ENCODE measurements around the gene MN1.

Gene MN1

DNA sequence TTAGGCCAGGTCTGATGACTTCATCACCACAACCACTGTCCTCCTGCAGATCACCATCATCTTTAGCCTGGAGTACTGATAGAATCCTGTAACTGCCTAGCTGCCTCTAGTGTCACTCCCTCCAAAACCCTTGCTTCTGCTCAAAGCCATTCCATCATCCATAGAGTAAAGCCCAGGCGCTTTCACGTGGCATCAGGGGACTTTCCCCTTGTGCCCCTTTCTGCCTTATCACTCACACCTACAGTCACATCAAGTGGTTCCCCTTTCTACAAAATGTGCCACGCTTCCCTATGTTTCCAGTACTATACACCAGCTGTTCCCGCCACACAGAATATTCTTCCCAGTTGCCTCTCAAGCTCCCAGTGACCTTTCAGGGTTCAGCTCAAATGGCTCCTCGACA lies 75.9 kb downstream of the MN1 start:
- H3K4me1 ChIP-seq (ENCODE audit: control insufficient read depth, low read length): peaks cover 13% of the 10 kb centered on the region
- H3K36me3 ChIP-seq (ENCODE audit: control insufficient read depth, low read length): no peaks in the 10 kb centered on the region
- no peaks in the 10 kb centered on the region for H3K79me2 ChIP-seq (ENCODE audit: control insufficient read depth, low read length)
- H3K9me2 ChIP-seq (replicated peaks; ENCODE audit: control insufficient read depth, low read length): no peaks in the 10 kb centered on the region
- no peaks in the 10 kb centered on the region for H3K27me3 ChIP-seq (ENCODE audit: control insufficient read depth, low read length)
- no peaks in the 10 kb centered on the region for H3F3A ChIP-seq (ENCODE audit: control insufficient read depth, insufficient read depth)
- TF ChIP-seq, protein P1, sequence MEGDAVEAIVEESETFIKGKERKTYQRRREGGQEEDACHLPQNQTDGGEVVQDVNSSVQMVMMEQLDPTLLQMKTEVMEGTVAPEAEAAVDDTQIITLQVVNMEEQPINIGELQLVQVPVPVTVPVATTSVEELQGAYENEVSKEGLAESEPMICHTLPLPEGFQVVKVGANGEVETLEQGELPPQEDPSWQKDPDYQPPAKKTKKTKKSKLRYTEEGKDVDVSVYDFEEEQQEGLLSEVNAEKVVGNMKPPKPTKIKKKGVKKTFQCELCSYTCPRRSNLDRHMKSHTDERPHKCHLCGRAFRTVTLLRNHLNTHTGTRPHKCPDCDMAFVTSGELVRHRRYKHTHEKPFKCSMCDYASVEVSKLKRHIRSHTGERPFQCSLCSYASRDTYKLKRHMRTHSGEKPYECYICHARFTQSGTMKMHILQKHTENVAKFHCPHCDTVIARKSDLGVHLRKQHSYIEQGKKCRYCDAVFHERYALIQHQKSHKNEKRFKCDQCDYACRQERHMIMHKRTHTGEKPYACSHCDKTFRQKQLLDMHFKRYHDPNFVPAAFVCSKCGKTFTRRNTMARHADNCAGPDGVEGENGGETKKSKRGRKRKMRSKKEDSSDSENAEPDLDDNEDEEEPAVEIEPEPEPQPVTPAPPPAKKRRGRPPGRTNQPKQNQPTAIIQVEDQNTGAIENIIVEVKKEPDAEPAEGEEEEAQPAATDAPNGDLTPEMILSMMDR (IDR thresholded peaks at IDR 0.05; ENCODE audit: low read depth, low read length, poor library complexity, severe bottlenecking): no peak
- no peak for TF ChIP-seq EZH2phosphoT487 (IDR thresholded peaks at IDR 0.05; ENCODE audit: borderline replicate concordance, low read length)
- H3K9me3 ChIP-seq (ENCODE audit: control insufficient read depth, insufficient read depth, low read length): no peaks in the 10 kb centered on the region
- no peak overlapping the region for H3K4me2 ChIP-seq (ENCODE audit: low read length)
- H4K20me1 ChIP-seq (ENCODE audit: control insufficient read depth, insufficient read depth, low read depth, low read length): no peaks in the 10 kb centered on the region
- no peak overlapping the region for H3K4me3 ChIP-seq (ENCODE audit: low read length)
- no peak overlapping the region for H3K27ac ChIP-seq (ENCODE audit: low read depth, low read length)

DNA sequence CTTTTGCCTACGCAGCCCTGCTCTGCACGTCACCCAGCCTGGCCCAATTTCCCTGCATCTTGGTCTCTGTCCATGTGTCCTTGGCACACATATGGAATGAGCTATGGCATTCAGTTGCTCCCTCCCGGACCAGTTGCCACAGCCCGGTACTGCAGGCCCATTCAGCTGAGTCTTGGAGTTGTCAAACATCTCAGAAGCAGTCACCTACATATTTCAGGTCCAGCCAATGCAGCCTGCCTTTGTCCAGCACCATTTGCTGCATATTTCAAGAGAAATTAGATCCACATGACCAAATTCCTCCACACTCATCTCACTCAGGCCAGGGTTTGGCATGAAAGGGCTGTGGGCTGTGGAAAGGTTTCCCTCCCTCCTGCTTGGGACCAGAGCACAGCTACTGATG lies 76.8 kb downstream of the MN1 start:
- H3K4me2 ChIP-seq (ENCODE audit: low read length): no peak overlapping the region
- no peaks in the 10 kb centered on the region for H4K20me1 ChIP-seq (ENCODE audit: control insufficient read depth, insufficient read depth, low read depth, low read length)
- peaks cover 13% of the 10 kb centered on the region for H3K4me1 ChIP-seq (ENCODE audit: control insufficient read depth, low read length)
- H3K9me2 ChIP-seq (replicated peaks; ENCODE audit: control insufficient read depth, low read length): no peaks in the 10 kb centered on the region
- no peaks in the 10 kb centered on the region for H3F3A ChIP-seq (ENCODE audit: control insufficient read depth, insufficient read depth)
- H3K36me3 ChIP-seq (ENCODE audit: control insufficient read depth, low read length): no peaks in the 10 kb centered on the region
- H3K27me3 ChIP-seq (ENCODE audit: control insufficient read depth, low read length): no peaks in the 10 kb centered on the region
- H3K9me3 ChIP-seq (ENCODE audit: control insufficient read depth, insufficient read depth, low read length): no peaks in the 10 kb centered on the region
- H3K79me2 ChIP-seq (ENCODE audit: control insufficient read depth, low read length): no peaks in the 10 kb centered on the region
- H3K27ac ChIP-seq (ENCODE audit: low read depth, low read length): no peak overlapping the region
- no peak overlapping the region for H3K4me3 ChIP-seq (ENCODE audit: low read length)
- TF ChIP-seq EZH2phosphoT487 (IDR thresholded peaks at IDR 0.05; ENCODE audit: borderline replicate concordance, low read length): no peak
- TF ChIP-seq, protein P1 (IDR thresholded peaks at IDR 0.05; ENCODE audit: low read depth, low read length, poor library complexity, severe bottlenecking): no peak

DNA sequence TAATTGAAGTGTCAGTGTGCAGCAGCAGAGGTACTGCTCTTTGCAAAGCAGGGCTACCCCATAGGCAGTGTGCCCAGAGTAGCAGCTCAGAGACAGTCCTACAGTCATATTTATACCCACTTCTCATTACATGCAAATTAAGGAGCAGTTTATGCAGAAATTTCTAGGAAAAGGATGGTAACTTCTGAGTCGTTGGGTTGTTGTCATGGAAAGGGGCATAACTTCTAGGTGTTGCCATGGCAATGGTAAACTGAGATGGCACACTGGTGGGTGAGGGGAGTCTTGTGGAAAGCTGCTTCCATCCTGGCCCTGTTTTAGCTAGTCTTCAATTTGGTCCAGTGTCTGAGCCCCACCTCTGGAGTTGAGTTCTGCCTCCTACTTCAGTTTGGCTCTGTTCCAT lies 77.4 kb downstream of the MN1 start:
- H3K36me3 ChIP-seq (ENCODE audit: control insufficient read depth, low read length): no peaks in the 10 kb centered on the region
- H3K9me2 ChIP-seq (replicated peaks; ENCODE audit: control insufficient read depth, low read length): no peaks in the 10 kb centered on the region
- no peaks in the 10 kb centered on the region for H3K27me3 ChIP-seq (ENCODE audit: control insufficient read depth, low read length)
- H3K4me1 ChIP-seq (ENCODE audit: control insufficient read depth, low read length): peaks cover 13% of the 10 kb centered on the region
- no peak overlapping the region for H3K27ac ChIP-seq (ENCODE audit: low read depth, low read length)
- no peaks in the 10 kb centered on the region for H4K20me1 ChIP-seq (ENCODE audit: control insufficient read depth, insufficient read depth, low read depth, low read length)
- H3K79me2 ChIP-seq (ENCODE audit: control insufficient read depth, low read length): no peaks in the 10 kb centered on the region
- no peak for TF ChIP-seq EZH2phosphoT487 (IDR thresholded peaks at IDR 0.05; ENCODE audit: borderline replicate concordance, low read length)
- TF ChIP-seq, protein P1 (IDR thresholded peaks at IDR 0.05; ENCODE audit: low read depth, low read length, poor library complexity, severe bottlenecking): no peak
- no peaks in the 10 kb centered on the region for H3F3A ChIP-seq (ENCODE audit: control insufficient read depth, insufficient read depth)
- H3K4me3 ChIP-seq (ENCODE audit: low read length): no peak overlapping the region
- no peaks in the 10 kb centered on the region for H3K9me3 ChIP-seq (ENCODE audit: control insufficient read depth, insufficient read depth, low read length)
- no peak overlapping the region for H3K4me2 ChIP-seq (ENCODE audit: low read length)

DNA sequence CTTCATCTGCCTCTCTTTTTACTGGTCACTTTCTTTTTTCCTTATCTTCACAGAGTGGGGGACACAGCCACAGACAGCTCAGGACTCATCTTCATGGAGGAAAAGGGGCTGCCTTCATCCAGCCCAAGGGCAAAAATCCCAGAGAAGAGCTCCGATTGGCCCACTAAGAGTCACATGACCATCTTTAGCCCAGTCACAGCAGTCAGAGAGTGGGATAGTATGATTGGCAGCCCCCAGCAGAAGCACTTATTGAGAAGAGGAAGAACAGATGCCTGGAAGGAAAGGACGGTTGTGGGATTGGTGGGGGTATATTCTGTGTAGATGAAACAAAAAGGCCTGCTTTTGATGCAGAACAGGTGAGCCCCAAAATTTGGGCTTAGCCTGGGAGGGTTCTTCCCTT lies 77.8 kb downstream of the MN1 start:
- Histone ChIP-seq H3K36me3 (ENCODE audit: control insufficient read depth, low read length) (no peaks in the 10 kb centered on the region), H3F3A (ENCODE audit: control insufficient read depth, insufficient read depth) (no peaks in the 10 kb centered on the region), H3K4me3 (ENCODE audit: low read length) (no peak overlapping the region), H3K79me2 (ENCODE audit: control insufficient read depth, low read length) (no peaks in the 10 kb centered on the region), H3K27me3 (ENCODE audit: control insufficient read depth, low read length) (no peaks in the 10 kb centered on the region), H3K27ac (ENCODE audit: low read depth, low read length) (no peak overlapping the region), H3K4me2 (ENCODE audit: low read length) (no peak overlapping the region), H3K4me1 (ENCODE audit: control insufficient read depth, low read length) (peaks cover 13% of the 10 kb centered on the region), H3K9me2 (replicated peaks; ENCODE audit: control insufficient read depth, low read length) (no peaks in the 10 kb centered on the region), H3K9me3 (ENCODE audit: control insufficient read depth, insufficient read depth, low read length) (no peaks in the 10 kb centered on the region), H4K20me1 (ENCODE audit: control insufficient read depth, insufficient read depth, low read depth, low read length) (no peaks in the 10 kb centered on the region)
- TF ChIP-seq, protein P1 (IDR thresholded peaks at IDR 0.05; ENCODE audit: low read depth, low read length, poor library complexity, severe bottlenecking): no peak
- no peak for TF ChIP-seq EZH2phosphoT487 (IDR thresholded peaks at IDR 0.05; ENCODE audit: borderline replicate concordance, low read length)

Measured in DOHH2 (cell line).